A549 (cell line): ENCODE measurements around the gene CCR5AS.
"Not testable (repeated sequence)": the region's sequence is repeated elsewhere in the genome, so short reads cannot be mapped to it uniquely, and the experiment has no call there.

Experiments used
- ATAC-seq, 2 experiments: fragments of 200-7000 bp in 1 of 2; fragments of >200 bp in 1 of 2; cut with Nextera tagmentation in 1 of 2; cut with Tn5 transposase in 1 of 2; 3 replicates each; pipeline versions ENCODE4 v1.8.0 to v1.9.1; 2018 to 2020; ENCODE audit warnings: mild to moderate bottlenecking in 1 of 2, moderate library complexity in 1 of 2
- CTCF ChIA-PET: fragments of 300-600 bp; sonication (Branson Sonifier 250); formaldehyde crosslinking; extraction: SDS; loops from one replicate; lab custom pipeline; 2021; ENCODE audit warnings: antibody characterized with exemption, inconsistent platforms; lab: Yijun Ruan, JAX
- POLR2A ChIA-PET: fragments of 350-600 bp; formaldehyde crosslinking; extraction: SDS; loops from one replicate; lab custom pipeline; 2021; ENCODE audit warnings: antibody characterized with exemption, inconsistent platforms; lab: Yijun Ruan, JAX
- DNase-seq, 2 experiments: peaks; one replicate each; pipeline versions ENCODE4 v3.0.0 to v3.0.0-alpha.2; 2011 to 2016; ENCODE audit warnings: low read depth in 1 of 2, low spot score in 1 of 2
- FAIRE-seq: peaks from 2 replicates; lab custom pipeline; 2011; peaks lifted over from hg19 to GRCh38; lab: Jason Lieb, UNC
- H3K27ac ChIP-seq, 2 experiments: fragments of >200 bp; sonication (Bioruptor Twin); formaldehyde crosslinking; 3 replicates each; pipeline ENCODE4 v1.5.1; 2016 to 2017
- H3K4me1 ChIP-seq: fragments of >200 bp; sonication (Bioruptor Twin); formaldehyde crosslinking; 3 replicates; pipeline ENCODE4 v1.6.1; 2016
- H3K4me2 ChIP-seq: fragments of >200 bp; sonication (Bioruptor Twin); formaldehyde crosslinking; 3 replicates; pipeline ENCODE4 v1.6.1; 2016
- H3K4me3 ChIP-seq: fragments of >200 bp; sonication (Bioruptor Twin); formaldehyde crosslinking; 3 replicates; pipeline ENCODE4 v1.5.1; 2016
- H3K9me3 ChIP-seq: fragments of >200 bp; sonication (Bioruptor Twin); formaldehyde crosslinking; 3 replicates; pipeline ENCODE4 v1.6.1; 2016
- BHLHE40 ChIP-seq: IDR thresholded peaks from 2 replicates; pipeline ENCODE4 v1.6.1; 2012; ENCODE audit warnings: low read depth, low read length, inconsistent platforms
- CBX8 ChIP-seq: fragments of 200-600 bp; sonication (generic); IDR thresholded peaks from 2 replicates; pipeline ENCODE4 v1.6.1; 2016
- CEBPB ChIP-seq, 2 experiments: fragments of >200 bp in 1 of 2; sonication (Bioruptor Twin) in 1 of 2; formaldehyde crosslinking in 1 of 2; IDR thresholded peaks; 2 replicates each; pipeline ENCODE4 v1.6.1; 2012 to 2016
- CHD2 ChIP-seq: fragments of 150-350 bp; IDR thresholded peaks from 2 replicates; pipeline ENCODE4 v1.6.1; 2014; ENCODE audit warnings: low read length; ENCODE audit not compliant: partially characterized antibody
- FOSB ChIP-seq: fragments of 250-450 bp; sonication (Bioruptor Pico); IDR thresholded peaks from 2 replicates; pipeline ENCODE4 v1.5.0; 2020; ENCODE audit warnings: mild to moderate bottlenecking, moderate library complexity
- GATA3 ChIP-seq: IDR thresholded peaks from 2 replicates; pipeline ENCODE4 v1.6.1; 2012; ENCODE audit warnings: borderline replicate concordance
- HOXB5 ChIP-seq: fragments of 250-450 bp; sonication (Bioruptor Pico); IDR thresholded peaks from 2 replicates; pipeline ENCODE4 v1.5.0; 2020; ENCODE audit warnings: mild to moderate bottlenecking, moderate library complexity
- JUN ChIP-seq, 2 experiments: fragments of >200 bp; sonication (Bioruptor Twin); formaldehyde crosslinking; IDR thresholded peaks; 2 replicates in 1 of 2; 3 replicates in 1 of 2; pipeline ENCODE4 v1.6.1; 2016 to 2017
- JUNB ChIP-seq: fragments of >200 bp; sonication (Bioruptor Twin); formaldehyde crosslinking; IDR thresholded peaks from 2 replicates; pipeline ENCODE4 v1.6.1; 2016
- MAZ ChIP-seq: fragments of 150-350 bp; IDR thresholded peaks from 2 replicates; pipeline ENCODE4 v1.6.1; 2014; ENCODE audit warnings: antibody characterized with exemption, low read depth, low read length, borderline replicate concordance
- PHF8 ChIP-seq: fragments of 200-600 bp; sonication (generic); IDR thresholded peaks from 2 replicates; pipeline ENCODE4 v1.6.1; 2016; ENCODE audit warnings: low read depth, mild to moderate bottlenecking, antibody characterized with exemption, moderate library complexity, borderline replicate concordance
- RARB ChIP-seq: fragments of 250-450 bp; sonication (Bioruptor Pico); IDR thresholded peaks from 2 replicates; pipeline ENCODE4 v1.8.0; 2021; ENCODE audit warnings: mild to moderate bottlenecking, moderate library complexity
- RCOR1 ChIP-seq: fragments of 150-350 bp; IDR thresholded peaks from 2 replicates; pipeline ENCODE4 v1.6.1; 2014; ENCODE audit warnings: antibody characterized with exemption, low read length, low read depth
- SREBF2 ChIP-seq: fragments of 450-650 bp; IDR thresholded peaks from 2 replicates; pipeline ENCODE4 v1.6.1; 2014; ENCODE audit warnings: mild to moderate bottlenecking, moderate library complexity
- TFCP2L1 ChIP-seq: fragments of 250-450 bp; sonication (Bioruptor Pico); IDR thresholded peaks from 2 replicates; pipeline ENCODE4 v1.5.0; 2021; ENCODE audit warnings: mild to moderate bottlenecking
- ZC3H11A ChIP-seq: fragments of 450-650 bp; IDR thresholded peaks from 2 replicates; pipeline ENCODE4 v1.6.1; 2014; ENCODE audit warnings: antibody characterized with exemption, mild to moderate bottlenecking
- WGBS: methylation state at CpG from one replicate; pipeline ENCODE4 v1.1.6; 2017; ENCODE audit errors: missing lambda C conversion rate; 5-methylcytosine and 5-hydroxymethylcytosine counted together
- TF ChIP-seq, protein P1 (sequence below): IDR thresholded peaks from 2 replicates; pipeline ENCODE4 v1.6.1; 2012
- TF ChIP-seq, protein P2 (sequence below): fragments of 250-450 bp; sonication (Bioruptor Pico); IDR thresholded peaks from 2 replicates; pipeline ENCODE4 v1.5.0; 2021; ENCODE audit warnings: mild to moderate bottlenecking, moderate library complexity, borderline replicate concordance
- TF ChIP-seq, protein P3 (sequence below): fragments of >200 bp; sonication (Bioruptor Twin); formaldehyde crosslinking; IDR thresholded peaks from 3 replicates; pipeline ENCODE4 v1.6.1; 2016
- TF ChIP-seq, protein P4 (sequence below): fragments of >200 bp; sonication (Bioruptor Twin); formaldehyde crosslinking; IDR thresholded peaks from 2 replicates; pipeline ENCODE4 v1.6.1; 2016

CCR5AS gene

DNA sequence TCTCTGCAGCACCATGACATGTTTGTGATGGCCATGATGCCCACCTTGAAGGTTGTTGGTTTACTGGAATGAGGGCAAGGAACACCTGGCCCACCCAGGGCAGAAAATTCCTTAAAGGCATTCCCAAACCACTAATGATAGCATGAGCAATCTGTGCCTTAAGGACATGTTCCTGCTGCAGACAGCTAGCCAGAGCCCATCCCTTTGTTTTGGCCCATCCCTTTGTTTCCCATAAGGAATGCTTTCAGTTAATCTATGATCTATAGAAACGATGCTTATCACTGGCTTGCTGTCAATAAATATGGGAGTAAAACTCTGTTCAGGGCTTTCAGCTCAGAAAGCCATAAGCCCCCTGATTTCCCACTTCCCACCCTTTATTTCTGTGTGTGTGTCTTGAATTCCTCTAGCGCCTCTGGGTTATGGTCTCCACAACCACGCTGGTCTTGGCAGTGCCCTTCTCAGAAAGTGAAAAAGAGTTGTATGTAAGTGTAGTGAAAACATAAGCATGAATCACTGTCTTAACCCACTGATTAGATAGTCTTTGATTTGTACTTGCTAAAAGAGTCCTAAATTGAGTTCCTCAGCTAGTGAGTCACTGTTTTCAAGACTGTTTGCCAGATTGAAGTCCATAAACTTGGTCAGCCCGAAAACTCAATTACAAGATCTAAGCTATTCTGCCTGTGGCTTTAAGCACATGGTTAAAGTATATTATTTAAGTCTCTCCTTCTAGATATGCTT lies 72.0 kb downstream of the CCR5AS start:
- POLR2A ChIA-PET = no interaction called here
- H3K4me3 ChIP-seq = no peak overlapping the region
- no peaks in the 10 kb centered on the region for H3K9me3 ChIP-seq
- no peak for TF ChIP-seq ZC3H11A
- no peak for TF ChIP-seq MAZ
- no peak for TF ChIP-seq JUN (IDR thresholded peaks at IDR 0.05)
- TF ChIP-seq SREBF2 = no peak
- no peak for TF ChIP-seq CBX8
- TF ChIP-seq, protein P1, sequence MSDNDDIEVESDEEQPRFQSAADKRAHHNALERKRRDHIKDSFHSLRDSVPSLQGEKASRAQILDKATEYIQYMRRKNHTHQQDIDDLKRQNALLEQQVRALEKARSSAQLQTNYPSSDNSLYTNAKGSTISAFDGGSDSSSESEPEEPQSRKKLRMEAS = no peak
- TF ChIP-seq RCOR1 = no peak
- no peak for TF ChIP-seq BHLHE40
- no peak for TF ChIP-seq GATA3
- TF ChIP-seq PHF8 = no peak
- FAIRE-seq = no peak
- H3K4me1 ChIP-seq = no peaks in the 10 kb centered on the region
- DNase-seq = no peak
- no peak overlapping the region for H3K27ac ChIP-seq
- 17% methylated on average over 4 of the region's 4 CpGs for WGBS
- CTCF ChIA-PET = interaction anchor here (0.6 kb wide), 1 partner anchor 182 kb away, joined by 3 read pairs; no protein-coding TSS in a partner anchor
- ATAC-seq = no peak
- H3K4me2 ChIP-seq = no peak overlapping the region

DNA sequence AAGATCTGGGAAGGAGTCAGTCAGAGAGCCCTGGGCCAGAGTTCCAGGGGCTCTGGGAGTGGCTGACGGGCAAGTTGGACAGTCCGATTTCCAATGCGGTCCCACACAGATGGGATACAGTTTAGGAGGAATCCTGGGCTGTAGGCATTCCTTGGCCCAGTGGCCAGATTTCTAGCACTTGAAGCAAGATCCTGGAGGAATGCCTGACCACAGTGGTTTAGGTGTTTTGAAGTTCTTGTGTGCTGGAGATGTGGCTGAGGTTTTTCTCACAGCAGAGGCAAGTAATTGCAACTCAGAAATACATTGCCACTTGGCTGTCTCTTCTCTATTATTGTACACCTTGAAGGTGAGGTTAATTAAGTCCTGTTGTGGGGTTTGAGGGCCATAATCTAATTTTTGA lies 76.2 kb downstream of the CCR5AS start:
- ATAC-seq, POLR2A ChIA-PET, H3K27ac ChIP-seq, H3K9me3 ChIP-seq, FAIRE-seq, CTCF ChIA-PET, H3K4me2 ChIP-seq, H3K4me1 ChIP-seq, DNase-seq, H3K4me3 ChIP-seq: not testable (repeated sequence)
- 41% methylated on average over 3 of the region's 3 CpGs for WGBS

DNA sequence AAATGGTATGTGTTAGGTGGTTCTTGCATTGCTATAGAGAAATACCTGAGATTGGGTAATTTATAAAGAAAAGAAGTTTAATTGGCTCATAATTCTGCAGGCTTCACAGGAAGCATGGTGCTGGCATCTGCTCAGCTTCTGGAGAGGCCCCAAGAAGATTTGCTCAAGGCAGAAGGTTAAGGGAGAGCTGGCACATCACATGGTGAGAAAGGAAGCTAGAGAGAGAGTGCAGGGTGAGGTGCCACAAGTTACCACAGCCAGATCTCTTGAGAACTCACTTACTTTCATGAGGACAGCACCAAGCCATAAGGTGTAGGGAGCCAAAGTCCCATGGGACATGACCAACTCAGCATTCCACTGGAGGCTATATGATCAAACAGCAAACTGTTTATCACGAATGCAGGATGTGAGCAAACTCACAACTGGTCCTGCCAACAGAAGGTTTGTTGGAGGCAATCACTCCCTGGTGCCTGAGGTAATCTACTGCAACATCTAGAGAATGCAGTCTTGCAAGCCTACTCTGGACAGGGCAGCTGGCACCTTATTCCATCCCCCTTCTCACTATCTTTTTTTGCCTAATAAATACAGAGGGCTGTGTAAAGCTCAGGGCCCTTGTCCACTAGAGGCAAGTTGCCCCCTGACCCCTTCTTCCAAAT lies 81.1 kb downstream of the CCR5AS start:
- FAIRE-seq (no peak), DNase-seq (no peak), ATAC-seq (no peak)
- ChIA-PET POLR2A (no interaction called here), CTCF (no interaction called here)
- 0% methylated on average over 1 of the region's 1 CpG for WGBS
- H3K4me3 ChIP-seq = no peak overlapping the region
- TF ChIP-seq TFCP2L1 (no peak), CEBPB (IDR thresholded peaks at IDR 0.05) (no peak), BHLHE40 (no peak), HOXB5 (CRISPR knock-in tag) (no peak), FOSB (CRISPR knock-in tag) (no peak), RCOR1 (no peak), JUNB (no peak), CBX8 (no peak), CHD2 (no peak), RARB (no peak)
- TF ChIP-seq, protein P2, sequence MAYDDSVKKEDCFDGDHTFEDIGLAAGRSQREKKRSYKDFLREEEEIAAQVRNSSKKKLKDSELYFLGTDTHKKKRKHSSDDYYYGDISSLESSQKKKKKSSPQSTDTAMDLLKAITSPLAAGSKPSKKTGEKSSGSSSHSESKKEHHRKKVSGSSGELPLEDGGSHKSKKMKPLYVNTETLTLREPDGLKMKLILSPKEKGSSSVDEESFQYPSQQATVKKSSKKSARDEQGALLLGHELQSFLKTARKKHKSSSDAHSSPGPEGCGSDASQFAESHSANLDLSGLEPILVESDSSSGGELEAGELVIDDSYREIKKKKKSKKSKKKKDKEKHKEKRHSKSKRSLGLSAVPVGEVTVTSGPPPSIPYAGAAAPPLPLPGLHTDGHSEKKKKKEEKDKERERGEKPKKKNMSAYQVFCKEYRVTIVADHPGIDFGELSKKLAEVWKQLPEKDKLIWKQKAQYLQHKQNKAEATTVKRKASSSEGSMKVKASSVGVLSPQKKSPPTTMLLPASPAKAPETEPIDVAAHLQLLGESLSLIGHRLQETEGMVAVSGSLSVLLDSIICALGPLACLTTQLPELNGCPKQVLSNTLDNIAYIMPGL (CRISPR knock-in tag) = no peak
- TF ChIP-seq, protein P3, sequence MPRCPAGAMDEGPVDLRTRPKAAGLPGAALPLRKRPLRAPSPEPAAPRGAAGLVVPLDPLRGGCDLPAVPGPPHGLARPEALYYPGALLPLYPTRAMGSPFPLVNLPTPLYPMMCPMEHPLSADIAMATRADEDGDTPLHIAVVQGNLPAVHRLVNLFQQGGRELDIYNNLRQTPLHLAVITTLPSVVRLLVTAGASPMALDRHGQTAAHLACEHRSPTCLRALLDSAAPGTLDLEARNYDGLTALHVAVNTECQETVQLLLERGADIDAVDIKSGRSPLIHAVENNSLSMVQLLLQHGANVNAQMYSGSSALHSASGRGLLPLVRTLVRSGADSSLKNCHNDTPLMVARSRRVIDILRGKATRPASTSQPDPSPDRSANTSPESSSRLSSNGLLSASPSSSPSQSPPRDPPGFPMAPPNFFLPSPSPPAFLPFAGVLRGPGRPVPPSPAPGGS = no peak
- TF ChIP-seq, protein P4, sequence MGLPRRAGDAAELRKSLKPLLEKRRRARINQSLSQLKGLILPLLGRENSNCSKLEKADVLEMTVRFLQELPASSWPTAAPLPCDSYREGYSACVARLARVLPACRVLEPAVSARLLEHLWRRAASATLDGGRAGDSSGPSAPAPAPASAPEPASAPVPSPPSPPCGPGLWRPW = no peak
- no peak overlapping the region for H3K4me2 ChIP-seq
- H3K27ac ChIP-seq = no peak overlapping the region
- no peaks in the 10 kb centered on the region for H3K9me3 ChIP-seq
- no peaks in the 10 kb centered on the region for H3K4me1 ChIP-seq
